K562 (cell line): ENCODE measurements around the gene TMEM86B. TPM values are rescaled to one million over a fixed set of nuclear protein-coding genes. Genes with fewer than 3 reads are reported as not detected.

ENCODE experiments used
- ATF1 ChIP-seq, 2 experiments: fragments of 450-650 bp in 1 of 2; IDR thresholded peaks; 2 replicates each; pipeline ENCODE4 v1.6.1; 2016; ENCODE audit warnings: missing compliant biosample characterization in 1 of 2, missing genetic modification characterization in 1 of 2
- FOXA3 ChIP-seq, 2 experiments: fragments of 450-650 bp in 1 of 2; sonication (generic) in 1 of 2; formaldehyde crosslinking; IDR thresholded peaks in 1 of 2; conservative IDR thresholded peaks in 1 of 2; 2 replicates each; pipeline versions ENCODE4 v1.4.0 to v1.8.0; 2020 to 2022; ENCODE audit warnings: mild to moderate bottlenecking in 2 of 2, missing genetic modification reagents in 1 of 2
- FOXK1 ChIP-seq: sonication (generic); formaldehyde crosslinking; IDR thresholded peaks from 2 replicates; pipeline ENCODE4 v1.8.0; 2022; ENCODE audit warnings: missing genetic modification reagents, mild to moderate bottlenecking, borderline replicate concordance
- JUND ChIP-seq, 2 experiments: IDR thresholded peaks; 2 replicates in 1 of 2; 3 replicates in 1 of 2; pipeline ENCODE4 v1.6.1; 2011; ENCODE audit warnings: borderline replicate concordance in 2 of 2, low read depth in 2 of 2, low read length in 2 of 2, improper control_type of control experiment in 1 of 2, missing biosample characterization in 1 of 2, missing genetic modification characterization in 1 of 2, missing genetic modification reagents in 1 of 2
- KLF13 ChIP-seq: fragments of 450-650 bp; IDR thresholded peaks from 2 replicates; pipeline ENCODE4 v1.6.1; 2016; ENCODE audit warnings: missing genetic modification characterization, low read depth, mild to moderate bottlenecking, missing compliant biosample characterization, moderate library complexity, borderline replicate concordance
- NCOA4 ChIP-seq: fragments of 450-650 bp; IDR thresholded peaks from 2 replicates; pipeline ENCODE4 v1.6.1; 2018; ENCODE audit warnings: mild to moderate bottlenecking; ENCODE audit not compliant: partially characterized antibody
- NR2C2 ChIP-seq, 2 experiments: fragments of 200-800 bp in 1 of 2; sonication (Bioruptor generic) in 1 of 2; sonication (generic) in 1 of 2; formaldehyde crosslinking in 1 of 2; IDR thresholded peaks; 2 replicates each; pipeline versions ENCODE4 v1.6.1 to v1.8.0; 2016 to 2022; ENCODE audit warnings: mild to moderate bottlenecking in 1 of 2, missing compliant biosample characterization in 1 of 2, missing genetic modification characterization in 1 of 2, missing genetic modification reagents in 1 of 2
- SMAD3 ChIP-seq: fragments of 450-650 bp; formaldehyde crosslinking; conservative IDR thresholded peaks from 2 replicates; pipeline ENCODE4 v1.4.0; 2020; ENCODE audit warnings: mild to moderate bottlenecking
- SMC3 ChIP-seq: conservative IDR thresholded peaks from 2 replicates; pipeline ENCODE4 v1.6.1; 2011; ENCODE audit warnings: low read depth, low read length, improper control_type of control experiment; ENCODE audit not compliant: insufficient read depth
- THRA ChIP-seq: fragments of 450-650 bp; IDR thresholded peaks from 2 replicates; pipeline ENCODE4 v1.6.1; 2017; ENCODE audit warnings: mild to moderate bottlenecking, moderate library complexity
- ZBED1 ChIP-seq: IDR thresholded peaks from 2 replicates; pipeline ENCODE4 v1.6.1; 2014
- ZFP36 ChIP-seq: fragments of 150-350 bp; IDR thresholded peaks from 2 replicates; pipeline ENCODE4 v1.6.1; 2018; ENCODE audit warnings: low read length, low read depth; ENCODE audit not compliant: partially characterized antibody
- ZNF324 ChIP-seq: fragments of 250-450 bp; sonication (Bioruptor Pico); IDR thresholded peaks from 2 replicates; pipeline ENCODE4 v1.4.0; 2020; ENCODE audit warnings: mild to moderate bottlenecking
- polyA plus RNA-seq, 8 experiments: library from polyadenylated mRNA; depleted of rRNA in 4 of 8; stranded (reverse) in 5 of 8; unstranded in 3 of 8; fragments of >200 nt; fragmentation: Nextera tagmentation in 2 of 8; fragmentation: Illumina TruSeq in 1 of 8; extraction: Ambion mirVana in 2 of 8; extraction: Trizol in 1 of 8; gene quantifications; 2 replicates each; pipeline versions ENCODE4 v1.2.1 to v1.2.3, GENCODE V29; 2011 to 2014; ENCODE audit warnings: inconsistent platforms in 1 of 8, missing spikeins in 1 of 8
- total RNA-seq, 7 experiments: library from RNA; depleted of rRNA in 6 of 7; stranded (reverse); fragments of >200 nt in 6 of 7; fragmentation: Illumina TruSeq in 2 of 7; extraction: Trizol in 2 of 7; gene quantifications; 2 replicates each; pipeline versions ENCODE4 v1.2.1 to v1.2.3, GENCODE V29; 2011 to 2021; ENCODE audit warnings: low replicate concordance in 1 of 7
- TF ChIP-seq, protein P1 (sequence below): fragments of 450-650 bp; IDR thresholded peaks from 2 replicates; pipeline ENCODE4 v1.6.1; 2016; ENCODE audit warnings: borderline replicate concordance
- TF ChIP-seq, protein P2 (sequence below): fragments of 250-450 bp; sonication (Bioruptor Pico); IDR thresholded peaks from 2 replicates; pipeline ENCODE4 v1.8.0; 2021; ENCODE audit warnings: mild to moderate bottlenecking, moderate library complexity
- TF ChIP-seq, protein P3 (sequence below), 3 experiments: fragments of 200-800 bp in 1 of 3; fragments of 250-450 bp in 1 of 3; fragments of 450-650 bp in 1 of 3; sonication (Bioruptor Pico) in 1 of 3; sonication (Bioruptor generic) in 1 of 3; formaldehyde crosslinking in 1 of 3; IDR thresholded peaks; 2 replicates each; pipeline versions ENCODE4 v1.6.1 to v1.8.0; 2016 to 2022; ENCODE audit warnings: mild to moderate bottlenecking in 2 of 3, missing genetic modification characterization in 2 of 3, missing compliant biosample characterization in 1 of 3, moderate library complexity in 1 of 3

Gene TMEM86B
- total and polyA plus RNA-seq, 9 of the 15 experiments (the other 6 are each of a cell fraction or from before 2014, with no cell fraction given): 0.28 to 7.9 (median 2.1) TPM

- TF ChIP-seq, protein P1, sequence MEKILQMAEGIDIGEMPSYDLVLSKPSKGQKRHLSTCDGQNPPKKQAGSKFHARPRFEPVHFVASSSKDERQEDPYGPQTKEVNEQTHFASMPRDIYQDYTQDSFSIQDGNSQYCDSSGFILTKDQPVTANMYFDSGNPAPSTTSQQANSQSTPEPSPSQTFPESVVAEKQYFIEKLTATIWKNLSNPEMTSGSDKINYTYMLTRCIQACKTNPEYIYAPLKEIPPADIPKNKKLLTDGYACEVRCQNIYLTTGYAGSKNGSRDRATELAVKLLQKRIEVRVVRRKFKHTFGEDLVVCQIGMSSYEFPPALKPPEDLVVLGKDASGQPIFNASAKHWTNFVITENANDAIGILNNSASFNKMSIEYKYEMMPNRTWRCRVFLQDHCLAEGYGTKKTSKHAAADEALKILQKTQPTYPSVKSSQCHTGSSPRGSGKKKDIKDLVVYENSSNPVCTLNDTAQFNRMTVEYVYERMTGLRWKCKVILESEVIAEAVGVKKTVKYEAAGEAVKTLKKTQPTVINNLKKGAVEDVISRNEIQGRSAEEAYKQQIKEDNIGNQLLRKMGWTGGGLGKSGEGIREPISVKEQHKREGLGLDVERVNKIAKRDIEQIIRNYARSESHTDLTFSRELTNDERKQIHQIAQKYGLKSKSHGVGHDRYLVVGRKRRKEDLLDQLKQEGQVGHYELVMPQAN: 0 out of 2 replicates have a peak, but pooled peaks have one; percentile 38
- TF ChIP-seq FOXK1 (CRISPR knock-in tag) (no peak), ZFP36 (peak; percentile 11), NR2C2 (CRISPR knock-in tag; IDR thresholded peaks at IDR 0.05) (0 out of 2 replicates have a peak, but pooled peaks have one; percentile 43), NR2C2 (tag; IDR thresholded peaks at IDR 0.05) (peak; percentile 77), NCOA4 (no peak), SMAD3 (CRISPR knock-in tag) (no peak), ZBED1 (0 out of 2 replicates have a peak, but pooled peaks have one; percentile 29), JUND (IDR thresholded peaks at IDR 0.05; ENCODE audit: borderline replicate concordance, low read depth, low read length) (peak; percentile 100), JUND (tag; IDR thresholded peaks at IDR 0.05; ENCODE audit: borderline replicate concordance, low read depth, low read length) (peak; percentile 98; the same call in 2 of the 3 replicates), ZNF324 (CRISPR knock-in tag) (no peak), KLF13 (tag) (peak; percentile 28; the same call in 1 of the 2 replicates), SMC3 (0 out of 2 replicates have a peak, but pooled peaks have one; percentile 28), FOXA3 (CRISPR knock-in tag; conservative IDR thresholded peaks at IDR 0.05 in 1 of 2, IDR thresholded peaks at IDR 0.05 in 1 of 2) (no peak), THRA (no peak), ATF1 (CRISPR knock-in tag; IDR thresholded peaks at IDR 0.05) (no peak), ATF1 (tag; IDR thresholded peaks at IDR 0.05) (peak; percentile 75)
- TF ChIP-seq, protein P2, sequence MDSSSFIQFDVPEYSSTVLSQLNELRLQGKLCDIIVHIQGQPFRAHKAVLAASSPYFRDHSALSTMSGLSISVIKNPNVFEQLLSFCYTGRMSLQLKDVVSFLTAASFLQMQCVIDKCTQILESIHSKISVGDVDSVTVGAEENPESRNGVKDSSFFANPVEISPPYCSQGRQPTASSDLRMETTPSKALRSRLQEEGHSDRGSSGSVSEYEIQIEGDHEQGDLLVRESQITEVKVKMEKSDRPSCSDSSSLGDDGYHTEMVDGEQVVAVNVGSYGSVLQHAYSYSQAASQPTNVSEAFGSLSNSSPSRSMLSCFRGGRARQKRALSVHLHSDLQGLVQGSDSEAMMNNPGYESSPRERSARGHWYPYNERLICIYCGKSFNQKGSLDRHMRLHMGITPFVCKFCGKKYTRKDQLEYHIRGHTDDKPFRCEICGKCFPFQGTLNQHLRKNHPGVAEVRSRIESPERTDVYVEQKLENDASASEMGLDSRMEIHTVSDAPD (CRISPR knock-in tag): no peak
- TF ChIP-seq, protein P3, sequence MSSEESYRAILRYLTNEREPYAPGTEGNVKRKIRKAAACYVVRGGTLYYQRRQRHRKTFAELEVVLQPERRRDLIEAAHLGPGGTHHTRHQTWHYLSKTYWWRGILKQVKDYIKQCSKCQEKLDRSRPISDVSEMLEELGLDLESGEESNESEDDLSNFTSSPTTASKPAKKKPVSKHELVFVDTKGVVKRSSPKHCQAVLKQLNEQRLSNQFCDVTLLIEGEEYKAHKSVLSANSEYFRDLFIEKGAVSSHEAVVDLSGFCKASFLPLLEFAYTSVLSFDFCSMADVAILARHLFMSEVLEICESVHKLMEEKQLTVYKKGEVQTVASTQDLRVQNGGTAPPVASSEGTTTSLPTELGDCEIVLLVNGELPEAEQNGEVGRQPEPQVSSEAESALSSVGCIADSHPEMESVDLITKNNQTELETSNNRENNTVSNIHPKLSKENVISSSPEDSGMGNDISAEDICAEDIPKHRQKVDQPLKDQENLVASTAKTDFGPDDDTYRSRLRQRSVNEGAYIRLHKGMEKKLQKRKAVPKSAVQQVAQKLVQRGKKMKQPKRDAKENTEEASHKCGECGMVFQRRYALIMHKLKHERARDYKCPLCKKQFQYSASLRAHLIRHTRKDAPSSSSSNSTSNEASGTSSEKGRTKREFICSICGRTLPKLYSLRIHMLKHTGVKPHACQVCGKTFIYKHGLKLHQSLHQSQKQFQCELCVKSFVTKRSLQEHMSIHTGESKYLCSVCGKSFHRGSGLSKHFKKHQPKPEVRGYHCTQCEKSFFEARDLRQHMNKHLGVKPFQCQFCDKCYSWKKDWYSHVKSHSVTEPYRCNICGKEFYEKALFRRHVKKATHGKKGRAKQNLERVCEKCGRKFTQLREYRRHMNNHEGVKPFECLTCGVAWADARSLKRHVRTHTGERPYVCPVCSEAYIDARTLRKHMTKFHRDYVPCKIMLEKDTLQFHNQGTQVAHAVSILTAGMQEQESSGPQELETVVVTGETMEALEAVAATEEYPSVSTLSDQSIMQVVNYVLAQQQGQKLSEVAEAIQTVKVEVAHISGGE (CRISPR knock-in tag; IDR thresholded peaks at IDR 0.05): no peak
These were observed 21.7 kb downstream of the TMEM86B start (continued) for GRCh38 chr19:55206664-55207500.
